ENCODE measurements around the gene NPIPB2. TPM values are rescaled to one million over a fixed set of nuclear protein-coding genes. Genes with fewer than 3 reads are reported as not detected.

NPIPB2 gene
- total and polyA plus RNA-seq, 4 experiments from 2014 or later: 1.8 to 16.0 (median 9.0) TPM; not detected in 1

GRCh38 chr16:11880007-11880406, 61.8 kb downstream of the NPIPB2 start:
- no peaks in the 10 kb centered on the region for H3K27me3 Mint-ChIP-seq
- H3K27ac ChIP-seq (ENCODE audit: low read depth, low read length): no peak overlapping the region
- intact Hi-C loops (cut with micrococcal nuclease): no loop called here
- H3K4me1 ChIP-seq (ENCODE audit: insufficient read depth, low read length): no peaks in the 10 kb centered on the region
- peaks cover 58% of the 10 kb centered on the region for H3K36me3 ChIP-seq (ENCODE audit: insufficient read depth, low read length)
- H3K9me3 Mint-ChIP-seq: no peaks in the 10 kb centered on the region
- no peak overlapping the region for H3K4me3 Mint-ChIP-seq
- peak overlapping the region in 3 of 7 donors; percentile 10 to 32 (median 30) for H3K27ac Mint-ChIP-seq
- no peaks in the 10 kb centered on the region for H3K27me3 ChIP-seq (ENCODE audit: insufficient read depth, low read length)
- ChIA-PET POLR2A (ENCODE audit: partially characterized antibody) (no interaction called here), CTCF (ENCODE audit: partially characterized antibody) (no interaction called here)
- no peaks in the 10 kb centered on the region for H3K9me3 ChIP-seq (ENCODE audit: control insufficient read depth in 1 of 2, low read length in 2 of 2)
- H3K4me1 Mint-ChIP-seq: peaks cover 0 to 2% (median 1%) of the 10 kb centered on the region in 4 donors
- no peak overlapping the region for H3K4me3 ChIP-seq (ENCODE audit: low read length in 2 of 2)
- no peak for DNase-seq
- H3K36me3 Mint-ChIP-seq: peaks cover 33 to 62% of the 10 kb centered on the region in 2 donors

GRCh38 chr16:11877374-11877773, 64.5 kb downstream of the NPIPB2 start:
- H3K27ac ChIP-seq (ENCODE audit: low read depth, low read length): no peak overlapping the region
- H3K4me1 ChIP-seq (ENCODE audit: insufficient read depth, low read length): no peaks in the 10 kb centered on the region
- no peaks in the 10 kb centered on the region for H3K9me3 ChIP-seq (ENCODE audit: control insufficient read depth in 1 of 2, low read length in 2 of 2)
- peak overlapping the region in 1 of 7 donors; percentile 17 for H3K27ac Mint-ChIP-seq
- ChIA-PET POLR2A (ENCODE audit: partially characterized antibody) (no interaction called here), CTCF (ENCODE audit: partially characterized antibody) (interaction anchor here (1.0 kb wide), 1 partner anchor 11 kb away, joined by 3 read pairs; no protein-coding TSS in a partner anchor)
- no peaks in the 10 kb centered on the region for H3K27me3 ChIP-seq (ENCODE audit: insufficient read depth, low read length)
- H3K36me3 ChIP-seq (ENCODE audit: insufficient read depth, low read length): peaks cover 57% of the 10 kb centered on the region
- peaks cover 41 to 69% of the 10 kb centered on the region in 2 donors for H3K36me3 Mint-ChIP-seq
- DNase-seq: no peak
- H3K4me3 ChIP-seq (ENCODE audit: low read length in 2 of 2): no peak overlapping the region
- intact Hi-C loops (cut with micrococcal nuclease): no loop called here
- H3K9me3 Mint-ChIP-seq: no peaks in the 10 kb centered on the region
- H3K4me1 Mint-ChIP-seq: peaks cover 0 to 2% (median 1%) of the 10 kb centered on the region in 4 donors
- H3K27me3 Mint-ChIP-seq: no peaks in the 10 kb centered on the region
- no peak overlapping the region for H3K4me3 Mint-ChIP-seq

Other genes starting within 250 kb of the NPIPB2 start
- 10 to 100 TPM; 51.7 to 59.8 TPM for gene TXNDC11, start 199.2 kb downstream of the NPIPB2 start, total RNA-seq
- gene TXNDC11, start 199.2 kb downstream of the NPIPB2 start, polyA plus RNA-seq: 10 to 100 TPM; 54.7 to 62.6 TPM
- 10 to 100 TPM; 85.0 to 92.1 TPM for gene ZC3H7A, start 144.8 kb downstream of the NPIPB2 start, total RNA-seq
- 10 to 100 TPM; 39.9 to 47.6 TPM for gene ZC3H7A, start 144.8 kb downstream of the NPIPB2 start, polyA plus RNA-seq
- 100 to 1,000 TPM; 180 to 206 TPM for gene RSL1D1, start 90.5 kb downstream of the NPIPB2 start, total RNA-seq
- gene RSL1D1, start 90.5 kb downstream of the NPIPB2 start, polyA plus RNA-seq: 100 to 1,000 TPM; 124 to 325 TPM
- gene GSPT1, start 26.1 kb downstream of the NPIPB2 start, total RNA-seq: 10 to 100 TPM; 97.9 to 99.5 TPM
- gene GSPT1, start 26.1 kb downstream of the NPIPB2 start, polyA plus RNA-seq: 100 to 1,000 TPM in 1 of 2 donors, 10 to 100 TPM in 1; 89.0 to 106 TPM
- gene TNFRSF17, start 23.2 kb upstream of the NPIPB2 start, total RNA-seq: not detected
- 1 to 10 TPM in 1 of 2 donors, not detected in 1; 3.0 TPM for gene TNFRSF17, start 23.2 kb upstream of the NPIPB2 start, polyA plus RNA-seq
- 10 to 100 TPM; 26.6 to 29.2 TPM for gene SNX29, start 34.7 kb upstream of the NPIPB2 start, total RNA-seq
- 10 to 100 TPM in 1 of 2 donors, 1 to 10 TPM in 1; 5.8 to 18.0 TPM for gene SNX29, start 34.7 kb upstream of the NPIPB2 start, polyA plus RNA-seq

Measured in CD4-positive, alpha-beta memory T cell (primary cell).